ENCODE data around the gene HRK. TPM values are rescaled to one million over a fixed set of nuclear protein-coding genes. Genes with fewer than 3 reads are reported as not detected.

Gene HRK
- total RNA-seq, 1 experiment from 2014 or later, result 3.5 TPM

GRCh38 chr12:116880817-116881324 lies 370 bp downstream of the HRK start (continued):
- TF ChIP-seq ERG (CRISPR knock-in tag; IDR thresholded peaks at IDR 0.05) (no peak), ZNF425 (CRISPR knock-in tag; conservative IDR thresholded peaks at IDR 0.05) (no peak), NFYB (CRISPR knock-in tag; conservative IDR thresholded peaks at IDR 0.05; ENCODE audit: low read depth) (no peak), AR (CRISPR knock-in tag; IDR thresholded peaks at IDR 0.05) (no peak), CDX4 (CRISPR knock-in tag; IDR thresholded peaks at IDR 0.05; ENCODE audit: borderline replicate concordance) (no peak), ZMAT4 (CRISPR knock-in tag; IDR thresholded peaks at IDR 0.05) (no peak), ZNF317 (CRISPR knock-in tag; IDR thresholded peaks at IDR 0.05; ENCODE audit: borderline replicate concordance, low read depth) (no peak), HMGXB4 (CRISPR knock-in tag; IDR thresholded peaks at IDR 0.05) (0 out of 2 replicates have a peak, but pooled peaks have one; percentile 30), ZSCAN18 (CRISPR knock-in tag; IDR thresholded peaks at IDR 0.05) (no peak), CREM (CRISPR knock-in tag; IDR thresholded peaks at IDR 0.05) (peak; percentile 34; the same call in 1 of the 2 replicates), ZNF232 (CRISPR knock-in tag; IDR thresholded peaks at IDR 0.05) (no peak), ATF2 (CRISPR knock-in tag; IDR thresholded peaks at IDR 0.05; ENCODE audit: borderline replicate concordance, low read depth) (no peak), E2F1 (CRISPR knock-in tag; IDR thresholded peaks at IDR 0.05) (no peak), TEAD1 (CRISPR knock-in tag; IDR thresholded peaks at IDR 0.05) (no peak), USF2 (CRISPR knock-in tag; IDR thresholded peaks at IDR 0.05) (peak; percentile 78), FOXP4 (CRISPR knock-in tag; IDR thresholded peaks at IDR 0.05) (peak; percentile 20; the same call in 1 of the 2 replicates), MYBL2 (CRISPR knock-in tag; IDR thresholded peaks at IDR 0.05) (no peak), CREB1 (CRISPR knock-in tag; IDR thresholded peaks at IDR 0.05) (no peak), HMGA2 (CRISPR knock-in tag; IDR thresholded peaks at IDR 0.05) (no peak), KAT7 (CRISPR knock-in tag; IDR thresholded peaks at IDR 0.05; ENCODE audit: borderline replicate concordance) (peak; percentile 77; the same call in 1 of the 2 replicates), RELA (CRISPR knock-in tag; IDR thresholded peaks at IDR 0.05; ENCODE audit: borderline replicate concordance) (no peak), TP53 (CRISPR knock-in tag; IDR thresholded peaks at IDR 0.05) (no peak)
